SU-DHL-6 (cell line): Measurements from ENCODE around the gene KAZN.

Experiments
- H2AFZ ChIP-seq: fragments of 200-600 bp; sonication (generic); 2 replicates; pipeline ENCODE4 v1.6.1; 2014; ENCODE audit warnings: low read depth, mild to moderate bottlenecking, moderate library complexity, mixed read lengths, antibody characterized with exemption, low read length; ENCODE audit not compliant: severe bottlenecking
- H3F3A ChIP-seq: fragments of 200-600 bp; shearing (Covaris generic); 2 replicates; pipeline ENCODE4 v1.6.0; 2016; ENCODE audit warnings: antibody characterized with exemption, mild to moderate bottlenecking; ENCODE audit not compliant: insufficient read depth
- H3K27ac ChIP-seq: fragments of 200-600 bp; sonication (generic); 2 replicates; pipeline ENCODE4 v1.5.1; 2016; ENCODE audit warnings: low read depth, mild to moderate bottlenecking, low read length, moderate library complexity, mixed read lengths
- H3K27me3 ChIP-seq: fragments of 200-600 bp; sonication (generic), shearing (Covaris generic); 2 replicates; pipeline ENCODE4 v1.6.0; 2014; ENCODE audit warnings: mild to moderate bottlenecking, low read length
- H3K36me3 ChIP-seq: fragments of 200-600 bp; sonication (generic); 2 replicates; pipeline ENCODE4 v1.6.1; 2014; ENCODE audit warnings: mild to moderate bottlenecking, low read length, mixed read lengths
- H3K4me2 ChIP-seq: fragments of 300-600, 200-600 bp; shearing (Covaris generic), sonication (generic); 2 replicates; pipeline ENCODE4 v1.6.0; 2014; ENCODE audit warnings: low read length, low read depth, mild to moderate bottlenecking; ENCODE audit not compliant: poor library complexity, severe bottlenecking
- H3K4me3 ChIP-seq: fragments of 200-600 bp; sonication (generic); 2 replicates; pipeline ENCODE4 v1.5.1; 2014; ENCODE audit warnings: antibody characterized with exemption, low read length, mild to moderate bottlenecking, mixed read lengths; ENCODE audit not compliant: insufficient read depth, poor library complexity, severe bottlenecking
- H3K79me2 ChIP-seq: fragments of 200-600 bp; sonication (generic); 2 replicates; pipeline ENCODE4 v1.6.1; 2014; ENCODE audit warnings: mild to moderate bottlenecking, low read length, moderate library complexity; ENCODE audit not compliant: insufficient read depth
- H3K9ac ChIP-seq: fragments of 200-600 bp; sonication (generic); 2 replicates; pipeline ENCODE4 v1.7.0; 2014; ENCODE audit warnings: mild to moderate bottlenecking, low read length
- H3K9me2 ChIP-seq: fragments of 200-600 bp; sonication (generic); replicated peaks from 2 replicates; pipeline ENCODE4 v1.6.1; 2014; ENCODE audit warnings: low read length; ENCODE audit not compliant: insufficient read depth
- H3K9me3 ChIP-seq: fragments of 200-600 bp; sonication (generic); 2 replicates; pipeline ENCODE4 v1.6.1; 2014; ENCODE audit warnings: low read length, mixed read lengths; ENCODE audit not compliant: insufficient read depth
- H4K20me1 ChIP-seq: fragments of 200-600 bp; sonication (generic); 2 replicates; pipeline ENCODE4 v1.6.1; 2014; ENCODE audit warnings: low read depth, mild to moderate bottlenecking, antibody characterized with exemption, low read length, moderate library complexity, mixed read lengths
- CTCF ChIP-seq: fragments of 200-600 bp; sonication (generic); IDR thresholded peaks from one replicate; pipeline ENCODE4 v1.5.1; 2017; ENCODE audit warnings: antibody characterized with exemption, mild to moderate bottlenecking, low read length, moderate library complexity; ENCODE audit not compliant: insufficient read depth, poor library complexity, severe bottlenecking
- EZH2phosphoT487 ChIP-seq: fragments of 200-600 bp; sonication (generic), shearing (Covaris generic); conservative IDR thresholded peaks from 2 replicates; pipeline ENCODE4 v1.6.1; 2018; ENCODE audit warnings: mild to moderate bottlenecking, antibody characterized with exemption, low read length, moderate library complexity, mixed read lengths

The KAZN gene

GRCh38 chr1:14922942-14923726 lies 324.6 kb downstream of the KAZN start:
- H4K20me1 ChIP-seq = no peaks in the 10 kb centered on the region
- no peak overlapping the region for H2AFZ ChIP-seq
- no peak overlapping the region for H3K4me2 ChIP-seq
- no peaks in the 10 kb centered on the region for H3K27me3 ChIP-seq
- no peaks in the 10 kb centered on the region for H3F3A ChIP-seq
- H3K4me3 ChIP-seq = no peak overlapping the region
- H3K9ac ChIP-seq = no peak overlapping the region
- TF ChIP-seq CTCF (no peak), EZH2phosphoT487 (no peak)
- H3K36me3 ChIP-seq = no peaks in the 10 kb centered on the region
- H3K9me2 ChIP-seq = no peaks in the 10 kb centered on the region
- no peaks in the 10 kb centered on the region for H3K9me3 ChIP-seq
- H3K79me2 ChIP-seq = no peaks in the 10 kb centered on the region
- no peak overlapping the region for H3K27ac ChIP-seq

- H3K27me3 ChIP-seq = no peaks in the 10 kb centered on the region
- no peaks in the 10 kb centered on the region for H3K36me3 ChIP-seq
- TF ChIP-seq CTCF = no peak
- no peak for TF ChIP-seq EZH2phosphoT487
- H4K20me1 ChIP-seq = no peaks in the 10 kb centered on the region
- no peak overlapping the region for H3K4me2 ChIP-seq
- no peak overlapping the region for H3K9ac ChIP-seq
- no peak overlapping the region for H3K4me3 ChIP-seq
- H3F3A ChIP-seq = no peaks in the 10 kb centered on the region
- no peak overlapping the region for H3K27ac ChIP-seq
- H3K9me3 ChIP-seq = no peaks in the 10 kb centered on the region
- H3K9me2 ChIP-seq = no peaks in the 10 kb centered on the region
- no peak overlapping the region for H2AFZ ChIP-seq
- no peaks in the 10 kb centered on the region for H3K79me2 ChIP-seq
Observed at GRCh38 chr1:14923727-14924452, 325.4 kb downstream of the KAZN start.

GRCh38 chr1:14924455-14925331 lies 326.2 kb downstream of the KAZN start:
- H2AFZ ChIP-seq = no peak overlapping the region
- no peak overlapping the region for H3K27ac ChIP-seq
- H3K27me3 ChIP-seq = no peaks in the 10 kb centered on the region
- TF ChIP-seq CTCF (no peak), EZH2phosphoT487 (no peak)
- no peak overlapping the region for H3K4me2 ChIP-seq
- no peak overlapping the region for H3K4me3 ChIP-seq
- no peaks in the 10 kb centered on the region for H3F3A ChIP-seq
- no peaks in the 10 kb centered on the region for H3K9me2 ChIP-seq
- H3K9me3 ChIP-seq = no peaks in the 10 kb centered on the region
- no peaks in the 10 kb centered on the region for H4K20me1 ChIP-seq
- H3K79me2 ChIP-seq = no peaks in the 10 kb centered on the region
- no peaks in the 10 kb centered on the region for H3K36me3 ChIP-seq
- H3K9ac ChIP-seq = no peak overlapping the region
